HepG2 (cell line): Measurements from ENCODE around the gene ZKSCAN8. TPM values are rescaled to one million over a fixed set of nuclear protein-coding genes. Genes with fewer than 3 reads are reported as not detected.

Source experiments
- ATAC-seq: fragments of 200-7000 bp; cut with Tn5 transposase; 3 replicates; pipeline ENCODE4 v1.9.1; 2020; ENCODE audit warnings: mild to moderate bottlenecking, moderate library complexity
- BruUV-seq: library from RNA; stranded (reverse); fragments of 400-500 nt; replicated peaks from 2 replicates; lab custom pipeline; 2021; lab: Mats Ljungman, UMichigan
- CTCF ChIA-PET: fragments of 300-600 bp; formaldehyde crosslinking; extraction: SDS; loops from one replicate; lab custom pipeline; 2021; ENCODE audit warnings: low total read pairs, inconsistent platforms, low intra/inter-chr PET ratio; lab: Yijun Ruan, JAX
- POLR2A ChIA-PET: fragments of 350-600 bp; sonication (Branson Sonifier 250); formaldehyde crosslinking; loops from one replicate; lab custom pipeline; 2020; ENCODE audit warnings: antibody characterized with exemption, inconsistent platforms; lab: Yijun Ruan, JAX
- DNase-seq: peaks from one replicate; pipeline ENCODE4 v3.0.0-alpha.2; 2015; ENCODE audit warnings: low spot score
- FAIRE-seq: peaks from 3 replicates; lab custom pipeline; 2011; peaks lifted over from hg19 to GRCh38; lab: Jason Lieb, UNC
- H2AFZ ChIP-seq: one replicate; pipeline ENCODE4 v1.6.1; 2011; ENCODE audit warnings: low read length, inconsistent platforms
- H3K27ac ChIP-seq: fragments of 300-600 bp; 3 replicates; pipeline ENCODE4 v1.8.0; 2011; ENCODE audit warnings: mixed run types, mild to moderate bottlenecking, mixed read lengths, low read length, inconsistent platforms; ENCODE audit not compliant: insufficient read depth; ENCODE audit errors: extremely low read length
- H3K27me3 ChIP-seq, 2 experiments: fragments of 200-600 bp in 1 of 2; 2 replicates in 1 of 2; 3 replicates in 1 of 2; pipeline versions ENCODE4 v1.6.0 to v1.8.0; 2011; ENCODE audit warnings: low read length in 2 of 2, mild to moderate bottlenecking in 2 of 2, moderate library complexity in 2 of 2, inconsistent platforms in 1 of 2; ENCODE audit not compliant: insufficient read depth in 2 of 2, control insufficient read depth in 1 of 2
- H3K36me3 ChIP-seq, 2 experiments: fragments of 200-600 bp in 1 of 2; replicated peaks in 1 of 2; 2 replicates in 1 of 2; 3 replicates in 1 of 2; pipeline versions ENCODE4 v1.5.1 to v1.8.0; 2011; ENCODE audit warnings: low read length in 2 of 2, inconsistent platforms in 1 of 2; ENCODE audit not compliant: insufficient read depth in 2 of 2, control insufficient read depth in 1 of 2
- H3K4me1 ChIP-seq: 2 replicates; pipeline ENCODE4 v1.5.1; 2012; ENCODE audit warnings: low read length, inconsistent platforms; ENCODE audit not compliant: insufficient read depth
- H3K4me2 ChIP-seq: 2 replicates; pipeline ENCODE4 v1.6.0; 2011; ENCODE audit warnings: low read depth, low read length, inconsistent platforms
- H3K4me3 ChIP-seq, 3 experiments: fragments of 200-600 bp in 1 of 3; sonication (generic), shearing (Covaris generic) in 1 of 3; replicated peaks in 1 of 3; 2 replicates each; pipeline ENCODE4 v1.5.1; 2011 to 2016; ENCODE audit warnings: low read length in 3 of 3, inconsistent platforms in 2 of 3, low read depth in 2 of 3, mild to moderate bottlenecking in 2 of 3, control low read depth in 1 of 3, mixed read lengths in 1 of 3; ENCODE audit not compliant: insufficient read depth in 1 of 3
- H3K79me2 ChIP-seq: one replicate; pipeline ENCODE4 v1.6.1; 2011; ENCODE audit warnings: low read length, inconsistent platforms; ENCODE audit not compliant: insufficient read depth
- H3K9ac ChIP-seq: 2 replicates; pipeline ENCODE4 v1.6.0; 2011; ENCODE audit warnings: mild to moderate bottlenecking, low read depth, low read length, inconsistent platforms; ENCODE audit not compliant: insufficient read depth
- H3K9me3 ChIP-seq: 2 replicates; pipeline ENCODE4 v1.5.1; 2012; ENCODE audit warnings: mild to moderate bottlenecking, low read length
- H4K20me1 ChIP-seq: 2 replicates; pipeline ENCODE4 v1.6.0; 2011; ENCODE audit warnings: inconsistent platforms, mild to moderate bottlenecking, low read length, moderate library complexity; ENCODE audit not compliant: insufficient read depth
- ADNP ChIP-seq: sonication (generic); formaldehyde crosslinking; IDR thresholded peaks from 2 replicates; pipeline ENCODE4 v1.4.0; 2020; ENCODE audit warnings: missing genetic modification reagents
- CBX2 ChIP-seq, 2 experiments: fragments of 200-600 bp in 1 of 2; sonication (generic); formaldehyde crosslinking in 1 of 2; IDR thresholded peaks; 2 replicates each; pipeline versions ENCODE4 v1.7.0 to v1.8.1; 2018 to 2022; ENCODE audit warnings: low read depth in 2 of 2, low read length in 1 of 2, mild to moderate bottlenecking in 1 of 2, missing genetic modification reagents in 1 of 2
- CENPT ChIP-seq: sonication (generic); formaldehyde crosslinking; IDR thresholded peaks from 2 replicates; pipeline ENCODE4 v1.8.0; 2022; ENCODE audit warnings: low read depth, mild to moderate bottlenecking, moderate library complexity, missing genetic modification reagents
- CHD2 ChIP-seq: IDR thresholded peaks from 2 replicates; pipeline ENCODE4 v1.6.1; 2011; ENCODE audit warnings: low read depth, low read length, improper control_type of control experiment
- HNRNPK ChIP-seq: fragments of 200-400 bp; formaldehyde crosslinking; IDR thresholded peaks from 2 replicates; pipeline ENCODE4 v1.6.1; 2018; ENCODE audit warnings: low read length, low read depth, moderate library complexity, mild to moderate bottlenecking; ENCODE audit not compliant: poor library complexity, severe bottlenecking
- PCBP2 ChIP-seq: fragments of 200-400 bp; formaldehyde crosslinking; optimal IDR thresholded peaks from 2 replicates; pipeline ENCODE3; 2018; ENCODE audit warnings: low read length, low read depth; ENCODE audit not compliant: poor library complexity, severe bottlenecking
- PRMT3 ChIP-seq: sonication (generic); formaldehyde crosslinking; IDR thresholded peaks from 2 replicates; pipeline ENCODE4 v1.8.1; 2022; ENCODE audit warnings: low read depth, mild to moderate bottlenecking, moderate library complexity, missing genetic modification reagents, borderline replicate concordance
- RXRA ChIP-seq: sonication (generic); formaldehyde crosslinking; IDR thresholded peaks from 2 replicates; pipeline ENCODE4 v1.5.1; 2020; ENCODE audit warnings: missing genetic modification reagents
- U2AF1 ChIP-seq: fragments of 200-400 bp; formaldehyde crosslinking; optimal IDR thresholded peaks from 2 replicates; pipeline ENCODE3; 2017; ENCODE audit warnings: mild to moderate bottlenecking, low read depth, low read length
- ZFAT ChIP-seq: sonication (generic); formaldehyde crosslinking; conservative IDR thresholded peaks from 2 replicates; pipeline ENCODE4 v1.8.1; 2023; ENCODE audit warnings: missing genetic modification reagents, inconsistent platforms
- WGBS: methylation state at CpG from one replicate; pipeline ENCODE4 v1.1.6; 2017; ENCODE audit warnings: low lambda C conversion rate; 5-methylcytosine and 5-hydroxymethylcytosine counted together
- in situ Hi-C: cut with HindIII; loops from 2 replicates; pipeline ENCODE4 v1.10.0; 2017; ENCODE audit warnings: low pct_unique_long_range_greater_than_20kb; ENCODE audit not compliant: extremely low pct_ligation_motif_present
- intact Hi-C: fragments of 100-400 bp; cut with micrococcal nuclease; formaldehyde crosslinking; loops from one replicate; pipeline ENCODE4 v1.10.0; 2022; ENCODE audit not compliant: unreplicated experiment
- polyA plus RNA-seq, 8 experiments: library from polyadenylated mRNA; depleted of rRNA in 3 of 8; stranded (reverse) in 7 of 8; unstranded in 1 of 8; fragments of >200 nt; fragmentation: Illumina TruSeq in 4 of 8; extraction: Trizol in 4 of 8; gene quantifications; 2 replicates each; pipeline versions ENCODE4 v1.2.1 to v1.2.3, GENCODE V29; 2011 to 2016; ENCODE audit warnings: low read depth in 4 of 8, missing spikeins in 1 of 8, mixed read lengths in 1 of 8; ENCODE audit not compliant: insufficient read depth in 1 of 8
- total RNA-seq, 5 experiments: library from RNA; depleted of rRNA; stranded (reverse); fragments of >200 nt; fragmentation: Illumina TruSeq; extraction: Trizol; gene quantifications; 2 replicates each; pipeline ENCODE4 v1.2.3, GENCODE V29; 2016; ENCODE audit warnings: low read depth in 1 of 5

The ZKSCAN8 gene
- total and polyA plus RNA-seq, 2 of the 13 experiments (the other 11 are each of a cell fraction or from before 2014, with no cell fraction given): 12.4 to 20.9 TPM

DNA sequence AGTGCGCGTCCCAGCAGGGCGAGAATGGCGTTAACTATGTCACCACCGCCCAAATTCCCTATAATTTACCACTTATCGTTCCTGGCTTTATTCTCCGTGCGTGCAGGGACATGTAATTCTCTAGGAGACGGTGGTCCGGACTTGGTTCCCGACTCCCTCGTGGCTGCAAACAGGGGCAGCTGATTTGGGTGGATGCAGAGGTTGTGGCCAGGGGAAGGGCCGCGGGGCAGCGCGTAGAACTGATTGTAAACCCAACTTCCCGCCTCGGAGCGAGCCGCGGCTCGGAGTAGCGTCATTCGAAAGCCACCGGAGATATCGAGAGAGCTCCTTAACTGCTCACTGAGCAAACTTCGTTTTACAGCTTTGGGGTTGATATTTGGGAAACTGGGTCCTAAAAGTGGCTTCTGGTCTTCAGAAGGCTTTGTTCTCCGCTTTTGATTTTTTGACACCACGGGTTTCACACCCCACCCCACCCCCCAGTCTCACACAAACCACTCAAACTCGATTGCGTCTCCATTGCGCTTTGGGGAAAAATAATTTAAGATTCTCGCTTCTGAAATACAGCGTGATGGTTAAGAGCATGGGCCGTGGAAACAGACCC, 65.9 kb downstream of the ZKSCAN8 start (continued):
- TF ChIP-seq PRMT3 (CRISPR knock-in tag): no peak
- TF ChIP-seq ZFAT (CRISPR knock-in tag): no peak
- no peak for TF ChIP-seq PCBP2
- TF ChIP-seq ADNP: no peak
- no peak for TF ChIP-seq HNRNPK
- TF ChIP-seq RXRA (CRISPR knock-in tag): no peak
- TF ChIP-seq U2AF1: no peak
- no peak for TF ChIP-seq CENPT (CRISPR knock-in tag)
- TF ChIP-seq, all 625 proteins: peak for 12

DNA sequence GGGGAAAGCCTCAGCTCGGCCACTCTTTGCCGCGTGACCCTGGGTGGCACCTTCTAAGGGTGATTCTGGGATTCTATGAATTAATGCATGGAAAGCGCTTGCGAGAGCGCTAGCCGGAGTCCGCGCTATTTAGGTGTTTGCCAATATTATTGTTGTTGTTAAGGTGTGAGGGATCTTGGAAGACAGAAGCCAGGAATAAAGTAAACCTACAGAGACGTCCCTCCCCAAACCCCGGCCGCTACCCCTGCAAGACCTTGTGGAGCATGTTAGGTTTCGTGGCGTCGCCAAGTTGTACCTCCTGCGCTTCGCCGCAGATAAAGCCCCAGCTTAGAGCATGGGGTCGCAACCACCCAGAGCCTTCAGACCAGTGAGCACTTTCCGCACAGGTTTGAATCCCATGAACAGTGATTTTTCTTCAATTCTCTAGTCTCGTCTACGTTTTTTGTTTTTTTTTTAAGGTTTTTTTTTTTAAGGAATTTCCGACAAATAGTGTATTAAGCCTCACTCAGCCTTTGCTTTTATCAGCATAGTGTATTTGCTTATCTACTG, 66.5 kb downstream of the ZKSCAN8 start:
- no peak for TF ChIP-seq CHD2
- TF ChIP-seq CBX2 (IDR thresholded peaks at IDR 0.05; ENCODE audit: low read depth, low read length): 0 out of 2 replicates have a peak, but pooled peaks have one; percentile 68
- no peak; the same call in 1 of the 2 replicates for TF ChIP-seq CBX2 (CRISPR knock-in tag; IDR thresholded peaks at IDR 0.05; ENCODE audit: low read depth)
- Histone ChIP-seq H3K4me2 (peak overlapping the region; percentile 68), H4K20me1 (no peaks in the 10 kb centered on the region), H3K4me3 (peak overlapping the region in 1 of 3 experiments; percentile 66; a peak in 2 of 6 replicates), H3K9ac (no peak overlapping the region), H3K36me3 (no peaks in the 10 kb centered on the region), H3K27ac (no peak overlapping the region), H3K9me3 (no peaks in the 10 kb centered on the region), H3K4me1 (peaks cover 30% of the 10 kb centered on the region), H2AFZ (no peak overlapping the region), H3K27me3 (peaks cover 10 to 40% of the 10 kb centered on the region in 2 experiments), H3K79me2 (no peaks in the 10 kb centered on the region)
- intact Hi-C loops (no loop called here), in situ Hi-C loops (no loop called here)
- no TSS peak for BruUV-seq
- FAIRE-seq (no peak), DNase-seq (no peak), ATAC-seq (no peak)
- ChIA-PET CTCF (no interaction called here), POLR2A (no interaction called here)
- 59% methylated on average over 23 of the region's 23 CpGs for WGBS

Other genes with a start within 250 kb of the ZKSCAN8 start
- not detected in 2 replicates for gene OR2B2, start 229.5 kb upstream of the ZKSCAN8 start, total RNA-seq (2016; rRNA removed; fragmentation: Illumina TruSeq; extraction: Trizol)
- gene OR2B2, start 229.5 kb upstream of the ZKSCAN8 start, polyA plus RNA-seq (2011; rRNA removed): not detected in 2 replicates
- not detected in 2 replicates for gene OR2B6, start 184.6 kb upstream of the ZKSCAN8 start, total RNA-seq (2016; rRNA removed; fragmentation: Illumina TruSeq; extraction: Trizol)
- gene OR2B6, start 184.6 kb upstream of the ZKSCAN8 start, polyA plus RNA-seq (2011; rRNA removed): 1.2 and 1.4 TPM in 2 replicates
- 8.6 and 11.2 TPM in 2 replicates for gene ZNF165, start 61.3 kb upstream of the ZKSCAN8 start, total RNA-seq (2016; rRNA removed; fragmentation: Illumina TruSeq; extraction: Trizol)
- 0.58 and 0.78 TPM in 2 replicates for gene ZNF165, start 61.3 kb upstream of the ZKSCAN8 start, polyA plus RNA-seq (2011; rRNA removed)
- gene ZSCAN16, start 17.3 kb upstream of the ZKSCAN8 start, total RNA-seq (2016; rRNA removed; fragmentation: Illumina TruSeq; extraction: Trizol): 12.7 and 13.4 TPM in 2 replicates
- gene ZSCAN16, start 17.3 kb upstream of the ZKSCAN8 start, polyA plus RNA-seq (2011; rRNA removed): 5.7 and 6.7 TPM in 2 replicates
- gene ZSCAN9, start 83.4 kb downstream of the ZKSCAN8 start, total RNA-seq (2016; rRNA removed; fragmentation: Illumina TruSeq; extraction: Trizol): 17.2 and 17.8 TPM in 2 replicates
- 14.6 and 16.3 TPM in 2 replicates for gene ZSCAN9, start 83.4 kb downstream of the ZKSCAN8 start, polyA plus RNA-seq (2011; rRNA removed)
- 7.8 and 10.2 TPM in 2 replicates for gene ZKSCAN4, start 110.4 kb downstream of the ZKSCAN8 start, total RNA-seq (2016; rRNA removed; fragmentation: Illumina TruSeq; extraction: Trizol)
- gene ZKSCAN4, start 110.4 kb downstream of the ZKSCAN8 start, polyA plus RNA-seq (2011; rRNA removed): 2.9 and 3.4 TPM in 2 replicates
- gene NKAPL, start 117.4 kb downstream of the ZKSCAN8 start, total RNA-seq (2016; rRNA removed; fragmentation: Illumina TruSeq; extraction: Trizol): not detected in 2 replicates
- not detected in 2 replicates for gene NKAPL, start 117.4 kb downstream of the ZKSCAN8 start, polyA plus RNA-seq (2011; rRNA removed)
- 15.6 and 18.5 TPM in 2 replicates for gene ZSCAN26, start 125.3 kb downstream of the ZKSCAN8 start, total RNA-seq (2016; rRNA removed; fragmentation: Illumina TruSeq; extraction: Trizol)
- gene ZSCAN26, start 125.3 kb downstream of the ZKSCAN8 start, polyA plus RNA-seq (2011; rRNA removed): 12.0 and 13.4 TPM in 2 replicates
- gene PGBD1, start 139.7 kb downstream of the ZKSCAN8 start, total RNA-seq (2016; rRNA removed; fragmentation: Illumina TruSeq; extraction: Trizol): 6.9 and 8.5 TPM in 2 replicates
- gene PGBD1, start 139.7 kb downstream of the ZKSCAN8 start, polyA plus RNA-seq (2011; rRNA removed): 3.6 and 4.3 TPM in 2 replicates
- gene ZSCAN31, start 194.3 kb downstream of the ZKSCAN8 start, total RNA-seq (2016; rRNA removed; fragmentation: Illumina TruSeq; extraction: Trizol): 6.2 and 7.2 TPM in 2 replicates
- 3.6 and 5.3 TPM in 2 replicates for gene ZSCAN31, start 194.3 kb downstream of the ZKSCAN8 start, polyA plus RNA-seq (2011; rRNA removed)
- gene ZKSCAN3, start 208.1 kb downstream of the ZKSCAN8 start, total RNA-seq (2016; rRNA removed; fragmentation: Illumina TruSeq; extraction: Trizol): 7.4 and 8.1 TPM in 2 replicates
- gene ZKSCAN3, start 208.1 kb downstream of the ZKSCAN8 start, polyA plus RNA-seq (2011; rRNA removed): 3.3 and 3.6 TPM in 2 replicates